PC-3 (cell line): ENCODE data around the gene CAPZB.

ENCODE experiments used
- EZH2 ChIP-seq: fragments of 300-600 bp; sonication (generic); IDR thresholded peaks from one replicate; pipeline ENCODE4 v1.6.1; 2017; ENCODE audit warnings: antibody characterized with exemption, mild to moderate bottlenecking, low read length; ENCODE audit not compliant: unreplicated experiment
- EZH2phosphoT487 ChIP-seq: fragments of 300-600 bp; sonication (generic); IDR thresholded peaks from 2 replicates; pipeline ENCODE4 v1.6.1; 2018; ENCODE audit warnings: mild to moderate bottlenecking, antibody characterized with exemption, low read length, borderline replicate concordance
- TF ChIP-seq, protein P1 (sequence below): fragments of 300-600 bp; sonication (generic); conservative IDR thresholded peaks from 2 replicates; pipeline ENCODE4 v1.5.1; 2017; ENCODE audit warnings: antibody characterized with exemption, low read depth, mild to moderate bottlenecking, low read length

DNA sequence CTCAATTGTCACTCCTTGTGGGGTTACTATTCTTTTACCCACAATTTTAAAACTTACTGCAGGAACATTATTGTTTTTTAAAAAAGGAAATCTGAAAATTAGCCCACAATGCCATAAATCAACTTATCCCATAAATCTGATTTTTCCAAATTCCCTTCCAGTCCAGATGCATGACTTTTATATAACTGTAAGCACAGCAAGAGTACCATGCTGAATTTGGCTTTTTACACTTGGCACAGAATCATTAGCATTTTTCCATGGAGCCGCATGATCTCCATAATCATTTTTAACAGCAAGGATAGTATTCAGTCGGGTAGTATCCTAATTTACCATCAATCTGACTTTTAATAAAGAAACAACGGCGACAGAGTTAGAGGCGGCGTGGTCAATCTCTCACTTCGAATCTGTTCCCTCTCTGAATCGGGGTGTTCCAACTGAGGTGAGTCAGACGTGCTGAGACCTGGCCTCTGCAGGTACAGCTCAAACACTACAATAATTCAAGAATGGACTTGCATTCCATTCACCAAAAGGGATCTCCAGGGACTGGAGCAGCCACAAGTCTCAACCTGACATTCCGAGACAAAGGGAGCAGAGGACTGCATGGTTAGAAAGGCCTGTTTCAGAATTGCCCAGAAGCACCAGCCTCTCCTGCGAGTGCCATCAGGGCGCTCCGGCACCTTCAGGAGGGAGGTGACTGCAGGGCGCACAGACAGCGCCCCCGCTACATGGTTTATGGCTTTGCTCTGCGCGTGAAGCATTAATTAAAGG is 124.3 kb downstream of the CAPZB start:
- TF ChIP-seq EZH2 (no peak), EZH2phosphoT487 (no peak)
- TF ChIP-seq, protein P1, sequence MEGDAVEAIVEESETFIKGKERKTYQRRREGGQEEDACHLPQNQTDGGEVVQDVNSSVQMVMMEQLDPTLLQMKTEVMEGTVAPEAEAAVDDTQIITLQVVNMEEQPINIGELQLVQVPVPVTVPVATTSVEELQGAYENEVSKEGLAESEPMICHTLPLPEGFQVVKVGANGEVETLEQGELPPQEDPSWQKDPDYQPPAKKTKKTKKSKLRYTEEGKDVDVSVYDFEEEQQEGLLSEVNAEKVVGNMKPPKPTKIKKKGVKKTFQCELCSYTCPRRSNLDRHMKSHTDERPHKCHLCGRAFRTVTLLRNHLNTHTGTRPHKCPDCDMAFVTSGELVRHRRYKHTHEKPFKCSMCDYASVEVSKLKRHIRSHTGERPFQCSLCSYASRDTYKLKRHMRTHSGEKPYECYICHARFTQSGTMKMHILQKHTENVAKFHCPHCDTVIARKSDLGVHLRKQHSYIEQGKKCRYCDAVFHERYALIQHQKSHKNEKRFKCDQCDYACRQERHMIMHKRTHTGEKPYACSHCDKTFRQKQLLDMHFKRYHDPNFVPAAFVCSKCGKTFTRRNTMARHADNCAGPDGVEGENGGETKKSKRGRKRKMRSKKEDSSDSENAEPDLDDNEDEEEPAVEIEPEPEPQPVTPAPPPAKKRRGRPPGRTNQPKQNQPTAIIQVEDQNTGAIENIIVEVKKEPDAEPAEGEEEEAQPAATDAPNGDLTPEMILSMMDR, result no peak
